SKM-1 (cell line): ENCODE measurements around the gene M1AP.

ENCODE experiments used
- DNase-seq: peaks from one replicate; lab custom pipeline; 2025; ENCODE audit not compliant: unreplicated experiment; lab: John Stamatoyannopoulos, UW

The M1AP gene

DNA sequence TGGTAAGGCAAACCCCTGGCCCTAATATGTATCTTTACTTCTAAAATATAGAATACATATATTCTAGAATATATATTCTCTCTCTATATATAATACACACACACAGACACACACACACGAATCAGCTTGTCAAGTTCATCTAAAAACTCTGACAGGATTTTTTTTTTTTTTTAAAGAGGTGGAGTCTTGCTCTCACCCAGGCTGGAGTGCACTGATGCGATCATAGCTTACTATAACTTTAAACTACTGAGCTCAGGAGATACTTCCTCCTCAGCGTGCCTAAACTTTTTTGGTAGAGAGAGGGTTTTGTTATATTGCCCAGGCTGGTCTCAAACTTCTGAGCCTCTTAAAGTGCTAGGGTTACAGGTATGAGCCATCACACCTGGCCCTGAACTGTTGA lies 48.5 kb downstream of the M1AP start:
- DNase-seq: no peak

DNA sequence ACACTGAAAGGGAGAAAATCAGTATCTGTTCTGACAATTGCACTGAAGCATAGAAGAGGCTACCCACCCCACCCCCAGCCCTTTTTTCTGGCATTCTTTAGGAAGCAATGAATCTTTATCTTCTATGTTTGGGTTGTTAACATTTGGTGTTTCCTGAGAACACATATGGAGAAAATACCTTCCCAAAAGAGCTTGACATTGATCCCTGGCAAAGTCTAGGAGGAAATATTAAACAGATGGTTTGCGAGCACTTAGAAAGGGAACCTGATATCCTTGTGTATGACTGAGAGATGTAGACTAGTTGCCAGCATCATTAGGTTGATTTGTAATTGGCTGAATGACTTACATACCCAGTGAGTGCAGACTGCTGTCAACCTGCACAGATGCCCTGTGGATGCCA lies 50.7 kb downstream of the M1AP start:
- no peak for DNase-seq

DNA sequence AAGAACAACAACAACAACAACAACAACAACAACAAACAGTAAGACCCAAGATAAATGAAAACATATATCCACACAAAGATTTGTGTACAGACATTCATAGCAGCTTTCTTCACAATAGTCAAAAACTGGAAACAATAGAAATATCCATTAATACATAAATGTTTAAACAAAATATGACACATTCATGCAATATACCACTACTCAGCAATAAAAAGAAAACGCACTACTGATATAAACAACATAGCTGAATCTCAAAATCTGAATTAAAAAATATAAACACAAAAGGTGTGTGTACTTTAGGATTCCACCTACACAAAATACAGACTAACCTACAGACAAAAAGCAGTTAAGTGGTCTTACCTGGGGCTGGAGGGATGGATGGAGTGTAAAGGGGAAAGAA lies 51.5 kb downstream of the M1AP start:
- no peak for DNase-seq

DNA sequence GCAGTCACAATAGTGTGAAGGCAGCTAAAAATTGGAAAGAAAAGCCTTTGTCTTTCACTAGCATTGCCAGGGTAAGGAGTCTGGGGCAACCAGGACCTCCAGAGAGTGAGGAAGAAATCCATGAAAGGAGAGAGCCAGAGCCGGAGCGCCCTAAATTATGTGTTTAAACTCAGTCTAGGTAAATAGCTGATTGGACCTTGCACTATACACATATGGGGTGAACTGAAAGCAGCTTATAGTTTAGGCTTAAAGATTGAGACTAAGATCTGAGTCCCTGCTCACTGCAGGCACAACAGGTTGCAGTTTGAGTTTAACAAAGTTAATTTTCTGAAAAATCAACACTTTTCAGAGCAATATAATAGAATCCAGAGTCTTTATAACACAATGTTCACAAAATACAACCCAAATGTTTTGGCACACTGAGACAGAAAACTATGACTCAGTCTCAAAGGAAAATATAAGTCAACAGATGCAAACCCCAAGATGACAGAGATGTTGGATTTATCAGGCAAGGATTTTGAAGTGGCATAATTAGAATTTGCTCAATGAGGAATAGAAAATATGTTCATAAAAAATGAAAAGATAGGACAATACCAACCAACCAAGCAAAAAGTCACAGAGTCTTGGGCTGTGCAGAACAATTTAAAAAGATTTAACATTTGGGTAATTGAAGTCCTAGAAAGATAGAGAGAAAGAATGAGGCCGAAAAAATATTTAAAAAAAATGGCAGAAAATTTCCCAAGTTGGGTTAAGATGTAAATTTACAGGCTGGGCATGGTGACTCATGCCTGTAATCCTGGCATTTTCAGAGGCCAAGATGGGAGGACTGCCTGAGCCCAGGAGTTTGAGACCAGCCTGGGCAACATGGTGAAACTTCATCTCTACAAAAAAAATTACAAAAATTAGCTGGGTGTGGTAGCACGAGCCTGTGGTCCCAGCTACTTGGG lies 54.0 kb downstream of the M1AP start:
- DNase-seq: no peak

DNA sequence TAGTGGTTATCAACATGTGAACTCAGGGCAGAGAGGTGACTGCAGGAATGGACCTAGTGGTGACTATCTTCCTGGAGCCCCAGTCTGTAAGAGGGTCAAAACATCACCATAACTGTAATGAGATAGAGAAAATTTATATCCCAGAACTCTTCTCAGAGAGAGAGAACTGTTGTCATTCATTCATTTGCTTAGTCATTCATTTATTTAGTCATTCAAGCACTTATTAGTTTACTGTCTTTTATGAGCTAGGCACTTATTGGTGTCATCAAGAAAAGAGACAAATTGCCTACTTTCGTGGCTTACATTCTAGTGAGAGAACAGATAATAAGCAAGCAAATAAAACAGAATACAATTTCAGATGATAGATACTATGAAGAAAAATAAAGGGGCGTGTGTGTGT lies 59.5 kb downstream of the M1AP start:
- no peak for DNase-seq

DNA sequence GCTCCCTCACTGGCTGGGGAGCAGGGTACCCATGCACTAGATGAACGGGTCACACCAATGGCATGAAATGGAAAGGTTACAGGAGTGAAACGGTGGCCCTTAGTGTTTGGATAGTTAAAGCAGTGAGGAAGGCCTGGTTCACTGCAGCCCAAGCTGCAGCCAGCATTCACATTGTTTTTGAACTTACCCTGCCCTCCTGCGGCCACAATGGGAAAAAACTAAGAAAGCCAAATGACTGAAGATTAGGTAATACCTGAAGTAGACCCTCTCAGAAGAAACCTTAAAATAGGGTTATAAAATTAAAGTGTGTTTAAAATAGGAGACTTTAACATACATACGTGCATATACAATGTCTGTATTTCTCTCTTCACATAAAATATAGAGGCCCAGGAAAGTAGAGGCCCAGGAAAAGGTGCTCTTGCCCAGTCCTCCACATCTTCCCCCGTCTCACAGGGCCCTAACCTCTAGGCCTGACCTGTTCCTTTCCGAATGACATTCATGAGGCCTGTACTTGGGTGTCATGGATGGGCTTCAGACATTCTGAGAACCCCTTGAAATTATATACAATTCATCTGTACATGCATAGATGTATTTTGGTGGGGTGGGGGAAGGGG lies 60.4 kb downstream of the M1AP start:
- DNase-seq: peak; percentile 76

DNA sequence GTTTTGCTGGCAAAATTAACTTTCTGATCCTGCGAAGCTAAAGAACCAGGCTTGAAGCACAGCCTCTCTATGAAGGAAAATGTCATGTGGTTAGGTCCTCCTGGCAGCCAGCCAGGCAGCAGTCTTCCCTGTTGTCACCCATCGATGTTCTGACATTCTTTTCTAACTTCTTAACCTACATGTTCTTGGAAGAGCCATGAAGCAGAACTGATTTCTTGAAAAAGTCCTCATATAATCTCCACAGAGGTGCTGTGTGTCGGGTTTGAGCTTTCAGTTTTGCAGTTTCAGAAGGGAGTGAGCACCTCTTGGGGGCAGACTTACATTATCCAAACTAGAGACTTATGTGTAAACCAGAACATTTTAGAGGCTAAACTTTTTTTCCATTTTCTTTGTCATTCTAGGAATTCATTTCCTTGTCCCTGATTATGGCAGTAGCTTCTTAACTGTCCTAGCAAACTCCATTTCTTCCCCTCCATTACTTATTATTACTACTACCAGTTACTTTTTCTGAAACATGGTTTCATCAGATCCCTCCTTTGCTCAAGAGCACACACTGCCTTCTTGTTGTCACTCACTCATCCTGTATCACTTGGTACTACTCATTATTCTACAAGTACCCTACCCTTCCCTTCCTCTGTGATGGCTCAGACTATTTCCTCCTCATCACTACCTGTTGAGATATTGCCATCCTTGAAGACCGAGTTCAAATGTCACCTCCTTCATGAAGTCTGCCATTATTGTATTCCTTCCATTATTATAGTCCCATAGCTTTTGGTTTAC lies 62.5 kb downstream of the M1AP start:
- no peak for DNase-seq

DNA sequence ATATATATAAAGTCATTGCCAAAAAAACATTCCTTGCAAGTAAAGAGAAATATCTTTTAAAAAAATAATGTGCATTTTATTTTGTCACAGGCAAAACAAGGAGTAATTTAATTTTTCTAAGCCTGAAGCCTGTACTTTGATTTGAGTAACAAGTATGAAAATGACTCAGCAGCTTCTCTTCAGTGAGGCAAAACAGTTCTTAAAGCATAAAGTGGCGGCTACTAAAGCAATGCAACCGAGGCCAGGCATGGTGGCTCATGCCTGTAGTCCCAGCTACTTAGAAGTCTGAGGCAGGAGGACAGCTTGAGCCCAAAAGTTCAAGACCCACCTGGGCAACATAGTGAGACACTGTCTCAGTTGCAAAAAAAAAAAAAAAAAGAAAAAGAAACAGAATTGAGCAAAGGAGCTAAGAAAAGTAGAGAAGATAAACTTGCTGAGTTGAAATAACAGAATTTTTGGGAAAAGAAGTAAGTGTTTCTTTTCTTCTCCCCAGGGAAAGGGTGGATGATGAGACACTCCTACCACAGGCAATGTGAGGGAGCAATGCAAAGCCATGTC lies 64.0 kb downstream of the M1AP start:
- DNase-seq: no peak

DNA sequence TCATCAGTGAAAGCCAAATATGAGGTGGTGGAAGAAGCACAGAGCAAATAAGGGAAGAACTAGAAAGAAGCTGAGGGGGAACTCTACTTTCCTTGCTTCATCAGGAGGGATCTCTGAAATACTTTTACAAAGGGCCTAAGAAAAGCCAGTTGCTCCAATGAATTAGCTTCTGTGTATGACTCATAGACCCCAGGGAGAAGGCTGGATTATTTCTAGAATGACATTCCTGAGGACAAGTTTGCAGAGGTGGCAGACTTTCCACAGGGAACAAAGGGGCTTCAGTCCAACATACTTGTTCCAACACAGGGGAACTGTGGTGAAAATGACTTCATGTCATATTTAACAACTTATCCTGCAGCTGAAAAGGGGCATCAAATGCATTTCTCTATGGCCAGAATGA lies 64.6 kb downstream of the M1AP start:
- no peak for DNase-seq

DNA sequence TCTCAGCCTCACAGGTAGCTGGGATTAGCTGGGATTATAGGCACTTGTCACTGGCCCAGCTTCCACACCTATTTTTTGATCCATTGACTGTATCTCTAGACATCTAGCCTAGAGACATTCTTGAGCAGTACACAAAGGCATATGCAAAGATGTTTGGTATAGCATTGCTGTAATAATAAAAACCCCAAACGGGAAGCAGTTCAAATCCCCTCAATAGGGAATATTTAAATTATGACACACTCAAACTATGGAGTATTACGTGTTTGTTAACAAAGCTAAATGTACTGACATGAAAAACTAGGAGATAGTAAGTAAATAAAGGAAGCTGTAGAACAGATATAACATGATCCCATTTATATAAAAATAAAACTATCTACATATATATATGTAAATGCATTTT lies 65.9 kb downstream of the M1AP start:
- DNase-seq: no peak

DNA sequence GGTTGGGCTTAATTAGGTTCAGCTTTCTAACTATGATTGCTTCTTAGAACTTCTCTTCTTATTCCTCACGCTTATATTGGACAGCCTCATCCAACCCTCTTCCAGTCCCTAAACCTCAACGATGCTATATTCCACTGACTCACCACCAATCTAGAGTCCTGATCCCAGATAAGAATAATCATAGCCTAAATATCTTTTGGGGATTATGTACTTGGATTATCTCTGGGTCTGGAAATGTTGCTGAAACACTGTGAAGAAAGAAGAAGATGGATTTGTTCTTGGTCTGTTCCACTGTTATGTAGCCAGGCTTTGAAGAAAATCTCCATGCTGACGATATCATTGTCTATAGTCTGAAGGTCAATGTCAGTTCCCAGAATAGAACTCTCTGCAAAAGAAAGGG lies 66.7 kb downstream of the M1AP start:
- DNase-seq: no peak

DNA sequence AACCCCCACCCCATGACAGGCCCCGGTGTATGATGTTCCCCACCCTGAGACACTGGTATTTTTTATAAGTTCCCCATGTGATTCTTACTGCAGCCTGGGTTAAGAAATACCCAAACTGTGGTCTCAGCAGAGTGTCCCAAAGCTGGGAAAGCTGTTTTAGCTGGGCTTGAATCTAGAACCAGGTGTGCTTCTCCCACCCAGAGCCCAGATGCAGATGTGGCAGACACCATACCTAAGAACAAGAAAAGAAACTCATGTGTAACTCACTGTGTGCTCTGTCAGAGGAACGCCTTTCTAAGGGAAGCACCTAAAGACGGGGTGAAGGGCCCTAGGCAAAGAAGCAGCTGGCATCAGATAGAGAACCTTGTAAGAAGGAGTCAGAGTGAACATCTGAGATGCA lies 69.7 kb downstream of the M1AP start:
- DNase-seq: no peak

DNA sequence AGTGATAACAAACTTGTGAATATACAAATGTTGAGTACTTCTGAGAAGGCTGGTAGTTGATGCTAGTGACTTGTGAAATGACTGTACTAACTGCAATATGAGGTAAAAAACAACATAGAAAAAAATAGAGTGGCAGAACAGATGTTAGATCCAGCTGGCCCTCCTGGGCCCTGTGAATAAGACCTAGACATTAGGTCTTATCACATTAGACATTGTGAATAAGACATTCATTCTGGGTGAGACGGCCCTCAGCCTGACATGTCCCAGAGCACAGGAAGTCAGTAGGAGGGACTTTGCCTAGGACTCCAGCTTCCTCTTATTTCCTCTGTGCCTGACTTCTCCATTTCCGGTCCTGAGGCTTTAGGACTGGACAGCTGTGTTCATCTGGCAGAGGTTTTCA lies 70.7 kb downstream of the M1AP start:
- peak; percentile 83 for DNase-seq

DNA sequence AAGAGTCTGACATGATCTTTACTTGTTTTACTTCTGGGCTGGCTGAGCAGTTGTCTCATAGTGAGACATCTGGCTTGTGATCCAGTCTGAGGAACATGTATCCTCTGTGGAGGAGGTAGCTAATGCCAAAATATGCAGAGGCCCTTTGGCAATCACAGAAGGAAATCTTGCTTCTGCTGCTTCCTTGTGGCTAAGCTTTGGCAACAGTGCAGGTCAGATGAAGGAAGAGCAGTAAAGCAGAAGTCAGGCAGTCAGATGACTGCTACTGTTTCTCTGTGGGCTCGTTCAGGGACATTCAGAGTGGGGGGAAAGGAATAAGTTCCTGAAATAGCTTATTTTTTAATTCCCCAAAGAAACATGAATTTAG lies 71.3 kb downstream of the M1AP start:
- DNase-seq: peak; percentile 89

DNA sequence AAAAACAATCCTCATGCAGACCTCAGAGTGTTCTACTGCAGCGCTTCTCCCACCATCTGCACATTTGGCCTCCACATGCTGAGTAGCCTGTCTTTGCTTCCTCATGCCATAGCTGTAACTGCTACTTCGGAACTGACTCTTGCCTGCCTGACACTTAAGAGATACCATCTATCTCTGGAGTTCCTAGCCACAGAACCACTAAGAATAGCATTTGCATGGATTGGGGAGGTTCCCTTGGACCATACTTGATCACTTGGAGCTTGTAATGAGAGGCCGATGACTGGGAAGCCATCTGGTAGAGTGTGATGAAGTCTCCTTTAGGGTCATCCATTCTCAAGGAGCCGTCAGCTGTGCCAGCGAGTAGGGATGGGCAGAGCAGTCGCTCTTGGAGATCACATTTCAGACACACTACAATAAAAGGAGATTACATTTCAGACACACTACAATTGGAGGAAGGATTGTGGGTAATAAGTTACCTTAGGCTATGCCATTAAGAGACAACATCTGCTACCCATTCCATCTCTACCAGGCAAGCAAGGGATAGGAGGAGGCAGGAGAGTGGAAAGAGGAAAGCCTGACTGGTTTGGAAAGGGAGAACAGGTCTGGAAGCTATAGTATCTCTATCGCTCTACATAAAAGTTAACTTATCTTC lies 71.8 kb downstream of the M1AP start:
- no peak for DNase-seq

DNA sequence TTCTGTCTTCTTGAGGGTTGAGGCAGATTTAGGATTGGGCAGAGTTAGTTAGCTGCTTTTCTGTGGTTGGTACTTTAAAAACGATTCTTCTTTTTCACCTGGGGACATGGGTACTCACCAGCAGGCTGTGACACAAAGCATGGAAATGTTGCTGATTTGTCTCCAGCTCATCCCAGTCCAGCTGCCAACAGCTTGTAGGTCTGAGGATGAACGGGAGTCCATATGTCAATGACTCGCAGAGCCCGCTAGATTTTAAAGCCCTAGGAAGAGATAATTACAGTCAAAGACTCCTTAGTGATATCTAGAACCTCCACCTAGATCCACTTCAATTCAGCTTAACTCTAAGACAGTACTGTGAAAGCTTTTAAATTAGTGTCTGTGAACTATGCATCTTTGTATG lies 72.8 kb downstream of the M1AP start:
- no peak for DNase-seq

DNA sequence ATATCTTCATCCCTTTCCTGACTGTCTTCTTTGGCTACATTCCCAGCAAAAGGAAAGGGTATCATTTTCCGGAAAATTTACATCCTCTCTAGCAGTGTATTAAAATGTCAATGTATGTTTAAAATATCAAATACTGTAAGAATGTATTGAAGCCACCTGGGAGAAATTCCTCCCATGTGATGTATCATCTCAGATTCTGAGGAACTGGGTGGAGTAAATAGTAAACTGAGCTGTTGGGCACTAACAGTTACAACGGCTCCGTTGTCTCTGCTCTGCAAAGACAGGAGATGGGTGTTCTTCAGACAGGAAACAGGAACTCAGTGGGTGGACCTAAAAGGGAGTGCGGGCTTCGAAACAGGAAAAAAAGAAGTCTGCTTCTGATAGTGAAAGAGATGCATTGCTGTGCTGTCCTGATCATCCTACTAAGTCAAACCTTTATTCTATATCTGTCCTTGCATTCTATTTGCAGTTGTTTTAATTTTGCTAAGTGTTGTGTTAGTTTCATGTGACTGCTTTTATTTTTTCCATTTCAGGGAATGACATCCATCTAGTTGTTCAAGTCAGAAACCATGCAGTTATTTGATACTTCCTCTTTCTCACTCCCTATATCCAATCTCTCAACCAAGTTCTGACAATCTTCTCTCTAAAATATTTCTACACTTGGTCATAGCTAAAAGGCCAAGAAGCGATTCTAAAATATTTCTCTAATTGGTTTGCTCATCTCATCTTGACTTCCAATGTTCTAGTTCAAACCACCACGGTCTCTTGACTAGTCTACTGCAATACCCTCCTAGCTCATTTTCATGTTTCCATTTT lies 74.2 kb downstream of the M1AP start:
- DNase-seq: peak; percentile 59

DNA sequence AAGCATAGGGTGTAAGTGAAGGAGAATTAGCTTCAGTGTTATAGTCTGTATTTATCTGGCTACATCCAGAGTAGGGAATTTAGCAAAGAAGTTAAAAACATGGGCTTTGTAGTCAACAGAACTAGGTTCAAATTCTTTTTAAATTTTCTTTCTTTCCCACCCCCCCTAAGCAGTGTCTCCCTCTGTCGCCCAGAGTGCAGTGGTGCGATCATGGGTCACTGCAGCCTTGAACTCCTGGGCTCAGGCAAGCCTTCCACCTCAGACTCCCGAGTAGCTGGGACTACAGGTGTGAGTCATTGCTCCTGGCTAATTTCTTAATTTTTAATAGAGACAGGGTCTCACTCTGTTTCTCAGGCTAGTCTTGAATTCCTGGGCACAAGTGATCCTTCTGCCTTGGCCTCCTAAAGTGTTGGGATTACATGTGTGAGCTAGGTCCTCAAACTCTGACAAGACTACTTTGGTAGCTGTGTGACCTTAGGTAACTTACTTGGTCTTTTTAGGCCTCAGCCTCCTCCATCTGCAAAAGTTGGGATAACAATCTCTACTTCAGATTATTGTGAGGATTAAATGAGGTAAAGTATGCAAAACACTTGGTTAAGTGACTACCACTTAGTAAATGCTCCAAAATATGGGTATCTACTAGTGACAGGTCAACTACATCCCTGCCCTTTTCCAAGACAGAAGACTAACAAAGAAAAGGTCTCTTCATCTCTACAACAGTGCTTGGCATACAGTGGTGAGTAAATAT lies 75.8 kb downstream of the M1AP start:
- DNase-seq: no peak

DNA sequence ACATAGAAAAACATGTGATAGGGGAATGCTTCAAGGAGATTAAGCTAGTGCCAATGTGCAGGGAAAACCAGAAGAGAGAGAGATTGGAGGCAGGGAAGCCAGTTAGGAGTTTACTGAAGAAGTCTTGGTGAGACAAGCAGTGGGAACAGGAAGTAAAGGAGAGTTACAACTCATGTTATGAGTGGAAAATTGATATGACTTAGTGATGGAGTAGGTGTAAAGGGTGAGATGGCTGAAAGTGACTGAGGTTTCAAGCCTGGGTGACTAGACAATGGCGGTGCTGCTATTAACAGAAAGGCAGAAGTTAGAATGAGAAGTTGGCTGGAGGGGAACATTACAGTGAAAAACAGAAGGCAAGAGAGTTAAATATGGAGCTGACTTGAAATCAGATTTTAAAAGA lies 77.1 kb downstream of the M1AP start:
- DNase-seq: no peak

DNA sequence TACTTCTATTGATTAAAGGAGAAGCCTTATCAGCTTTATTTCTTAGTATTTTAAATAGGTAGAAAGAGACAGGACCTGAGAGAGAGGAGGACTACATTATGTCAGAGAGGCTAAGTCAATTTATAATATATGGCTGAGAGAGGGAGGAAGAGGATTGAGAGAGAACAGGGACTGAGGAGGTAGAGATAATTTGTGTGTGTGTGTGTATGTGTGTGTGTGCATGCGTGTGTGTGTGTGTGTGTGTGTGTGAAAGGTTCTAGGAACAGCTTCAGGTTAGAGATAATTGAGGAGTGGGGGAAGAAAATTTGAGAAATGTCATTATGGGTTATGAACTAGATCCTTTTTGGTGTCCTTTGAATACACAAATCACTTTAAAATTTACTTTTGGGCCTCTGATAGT lies 78.4 kb downstream of the M1AP start:
- DNase-seq: no peak
